K562 (cell line): ENCODE data around the gene OR5AR1. TPM values are rescaled to one million over a fixed set of nuclear protein-coding genes. Genes with fewer than 3 reads are reported as not detected.

Source experiments
- ATAC-seq: fragments of 200-7000 bp; cut with Tn5 transposase; 3 replicates; pipeline ENCODE4 v1.9.1; 2020; ENCODE audit warnings: moderate library complexity
- BruUV-seq: library from RNA; stranded (reverse); fragments of 400-500 nt; replicated peaks from 2 replicates; lab custom pipeline; 2021; lab: Mats Ljungman, UMichigan
- CTCF ChIA-PET: fragments of 300-600 bp; formaldehyde crosslinking; extraction: SDS; loops from one replicate; lab custom pipeline; 2021; ENCODE audit warnings: low intra/inter-chr PET ratio; lab: Yijun Ruan, JAX
- POLR2A ChIA-PET: fragments of 300-600, 350-650 bp; sonication (Branson Sonifier 250); formaldehyde crosslinking; extraction: SDS; loops from one replicate; lab custom pipeline; 2021; ENCODE audit warnings: antibody characterized with exemption, inconsistent platforms; lab: Yijun Ruan, JAX
- DNase-seq, 4 experiments: peaks; one replicate each; pipeline versions ENCODE4 v3.0.0 to v3.0.0-alpha.2; 2011 to 2018; ENCODE audit warnings: low spot score in 3 of 4, mixed read lengths in 3 of 4; ENCODE audit errors: extremely low read depth in 1 of 4
- FAIRE-seq: peaks from 2 replicates; lab custom pipeline; 2011; peaks lifted over from hg19 to GRCh38; lab: Jason Lieb, UNC
- H2AFZ ChIP-seq: 2 replicates; pipeline ENCODE4 v1.6.0; 2011; ENCODE audit warnings: low read depth, low read length, control low read depth, inconsistent platforms
- H3K27ac ChIP-seq: fragments of 200-600 bp; 3 replicates; pipeline ENCODE4 v1.8.0; 2011; ENCODE audit warnings: low read depth, mild to moderate bottlenecking, control low read depth, inconsistent platforms, low read length, moderate library complexity, mixed read lengths; ENCODE audit errors: extremely low read depth
- H3K27me3 ChIP-seq, 2 experiments: fragments of 300-600 bp in 1 of 2; 2 replicates in 1 of 2; 3 replicates in 1 of 2; pipeline versions ENCODE4 v1.6.0 to v1.8.0; 2011; ENCODE audit warnings: inconsistent platforms in 2 of 2, low read length in 2 of 2, mild to moderate bottlenecking in 1 of 2, mixed read lengths in 1 of 2, moderate library complexity in 1 of 2; ENCODE audit not compliant: control insufficient read depth in 2 of 2, insufficient read depth in 2 of 2
- H3K36me3 ChIP-seq: fragments of 300-600 bp; 3 replicates; pipeline ENCODE4 v1.8.0; 2011; ENCODE audit warnings: mild to moderate bottlenecking, low read length, inconsistent platforms; ENCODE audit not compliant: control insufficient read depth, insufficient read depth
- H3K4me1 ChIP-seq, 2 experiments: fragments of 200-600 bp in 1 of 2; replicated peaks in 1 of 2; 2 replicates in 1 of 2; 3 replicates in 1 of 2; pipeline versions ENCODE4 v1.5.1 to v1.8.0; 2011; ENCODE audit warnings: inconsistent platforms in 2 of 2, low read length in 2 of 2, mild to moderate bottlenecking in 1 of 2, mixed read lengths in 1 of 2, moderate library complexity in 1 of 2; ENCODE audit not compliant: control insufficient read depth in 2 of 2, insufficient read depth in 2 of 2
- H3K4me2 ChIP-seq: 2 replicates; pipeline ENCODE4 v1.6.1; 2011; ENCODE audit warnings: low read length, control low read depth, inconsistent platforms, mixed read lengths; ENCODE audit not compliant: insufficient read depth
- H3K4me3 ChIP-seq: fragments of 200-600 bp; sonication (generic), shearing (Covaris generic); 2 replicates; pipeline ENCODE4 v1.5.1; 2016; ENCODE audit warnings: control low read depth, inconsistent platforms
- H3K79me2 ChIP-seq: fragments of 200-600 bp; 3 replicates; pipeline ENCODE4 v1.8.0; 2011; ENCODE audit warnings: low read length, inconsistent platforms; ENCODE audit not compliant: control insufficient read depth, insufficient read depth
- H3K9ac ChIP-seq, 2 experiments: 2 replicates each; pipeline versions ENCODE4 v1.6.0 to v1.6.1; 2011; ENCODE audit warnings: low read depth in 2 of 2, low read length in 2 of 2, control low read depth in 1 of 2, inconsistent platforms in 1 of 2, mild to moderate bottlenecking in 1 of 2, mixed read lengths in 1 of 2; ENCODE audit not compliant: insufficient read depth in 1 of 2
- H3K9me1 ChIP-seq: one replicate; pipeline ENCODE4 v1.6.0; 2011; ENCODE audit warnings: inconsistent platforms, mild to moderate bottlenecking, low read length, moderate library complexity; ENCODE audit not compliant: control insufficient read depth, insufficient read depth
- H3K9me3 ChIP-seq: replicated peaks from 2 replicates; pipeline ENCODE4 v1.5.1; 2011; ENCODE audit warnings: low read depth, low read length, inconsistent platforms; ENCODE audit not compliant: control insufficient read depth, insufficient read depth
- H4K20me1 ChIP-seq: replicated peaks from 2 replicates; pipeline ENCODE4 v1.6.1; 2011; ENCODE audit warnings: low read length, inconsistent platforms, mixed read lengths; ENCODE audit not compliant: control insufficient read depth, insufficient read depth
- BRD9 ChIP-seq: fragments of 450-650 bp; IDR thresholded peaks from 2 replicates; pipeline ENCODE4 v1.6.1; 2018; ENCODE audit warnings: low read depth; ENCODE audit not compliant: partially characterized antibody
- CAMTA2 ChIP-seq: fragments of 250-450 bp; sonication (Bioruptor Pico); conservative IDR thresholded peaks from 2 replicates; pipeline ENCODE4 v1.5.1; 2022
- CBX1 ChIP-seq: sonication (generic); IDR thresholded peaks from 2 replicates; pipeline ENCODE4 v1.6.1; 2016; ENCODE audit warnings: antibody characterized with exemption, low read depth, mild to moderate bottlenecking
- CBX2 ChIP-seq: fragments of 200-600 bp; sonication (generic); IDR thresholded peaks from one replicate; pipeline ENCODE4 v1.6.1; 2012; ENCODE audit warnings: mild to moderate bottlenecking, low read length, inconsistent platforms; ENCODE audit not compliant: insufficient read depth, poor library complexity, severe bottlenecking
- CHD4 ChIP-seq: fragments of 200-600 bp; sonication (generic); IDR thresholded peaks from 3 replicates; pipeline ENCODE4 v1.6.1; 2012; ENCODE audit warnings: low read depth, mild to moderate bottlenecking, mixed read lengths, low read length, inconsistent platforms; ENCODE audit not compliant: insufficient read depth, insufficient replicate concordance, poor library complexity, severe bottlenecking
- DMBX1 ChIP-seq: fragments of 250-450 bp; sonication (Bioruptor Pico); IDR thresholded peaks from 2 replicates; pipeline ENCODE4 v1.8.0; 2022; ENCODE audit warnings: inconsistent platforms, mild to moderate bottlenecking, moderate library complexity, borderline replicate concordance
- FOXJ2 ChIP-seq: fragments of 200-800 bp; sonication (Bioruptor generic); IDR thresholded peaks from 2 replicates; pipeline ENCODE4 v1.6.1; 2016; ENCODE audit warnings: missing genetic modification characterization, missing compliant biosample characterization
- KDM2B ChIP-seq: fragments of 250-450 bp; sonication (Bioruptor Pico); IDR thresholded peaks from 2 replicates; pipeline ENCODE4 v1.8.0; 2021; ENCODE audit warnings: mild to moderate bottlenecking, moderate library complexity
- MED1 ChIP-seq: sonication (generic); formaldehyde crosslinking; IDR thresholded peaks from 2 replicates; pipeline ENCODE4 v1.8.1; 2023; ENCODE audit warnings: missing genetic modification reagents, borderline replicate concordance
- POLR2H ChIP-seq: IDR thresholded peaks from 2 replicates; pipeline ENCODE4 v1.6.1; 2016; ENCODE audit warnings: missing genetic modification characterization, low read depth, mild to moderate bottlenecking, control low read depth, missing compliant biosample characterization, moderate library complexity
- SRSF3 ChIP-seq: fragments of 200-400 bp; formaldehyde crosslinking; IDR thresholded peaks from 2 replicates; pipeline ENCODE4 v1.6.1; 2016; ENCODE audit warnings: mild to moderate bottlenecking, low read length, moderate library complexity; ENCODE audit not compliant: insufficient read depth
- XRCC3 ChIP-seq: fragments of 450-650 bp; IDR thresholded peaks from 2 replicates; pipeline ENCODE4 v1.6.1; 2017; ENCODE audit warnings: mild to moderate bottlenecking, moderate library complexity
- ZNF444 ChIP-seq: fragments of 250-450 bp; sonication (Bioruptor Pico); IDR thresholded peaks from 2 replicates; pipeline ENCODE4 v1.4.0; 2020; ENCODE audit warnings: mild to moderate bottlenecking, moderate library complexity
- WGBS: fragments of 100-300 bp; shearing (Covaris generic); methylation state at CpG from one replicate; pipeline ENCODE4 v1.1.6; 2016; ENCODE audit warnings: low coverage, mixed read lengths; ENCODE audit not compliant: insufficient coverage; ENCODE audit errors: missing lambda C conversion rate; 5-methylcytosine and 5-hydroxymethylcytosine counted together
- in situ Hi-C: fragments of 300-500 bp; cut with MboI; formaldehyde crosslinking; loops from 4 replicates; pipeline ENCODE4 v1.15.0; 2018; ENCODE audit warnings: inconsistent platforms, mixed read lengths
- intact Hi-C: fragments of 100-400 bp; cut with micrococcal nuclease; formaldehyde crosslinking; loops from 2 replicates; pipeline ENCODE4 v1.14.2; 2022
- polyA plus RNA-seq, 8 experiments: library from polyadenylated mRNA; depleted of rRNA in 4 of 8; stranded (reverse) in 5 of 8; unstranded in 3 of 8; fragments of >200 nt; fragmentation: Nextera tagmentation in 2 of 8; fragmentation: Illumina TruSeq in 1 of 8; extraction: Ambion mirVana in 2 of 8; extraction: Trizol in 1 of 8; gene quantifications; 2 replicates each; pipeline versions ENCODE4 v1.2.1 to v1.2.3, GENCODE V29; 2011 to 2014; ENCODE audit warnings: inconsistent platforms in 1 of 8, missing spikeins in 1 of 8
- total RNA-seq, 7 experiments: library from RNA; depleted of rRNA in 6 of 7; stranded (reverse); fragments of >200 nt in 6 of 7; fragmentation: Illumina TruSeq in 2 of 7; extraction: Trizol in 2 of 7; gene quantifications; 2 replicates each; pipeline versions ENCODE4 v1.2.1 to v1.2.3, GENCODE V29; 2011 to 2021; ENCODE audit warnings: low replicate concordance in 1 of 7
- TF ChIP-seq, protein P1 (sequence below): fragments of 450-650 bp; IDR thresholded peaks from 2 replicates; pipeline ENCODE4 v1.6.1; 2016
- TF ChIP-seq, protein P2 (sequence below), 2 experiments: IDR thresholded peaks; 2 replicates each; pipeline ENCODE4 v1.6.1; 2011; ENCODE audit warnings: borderline replicate concordance in 1 of 2, control low read depth in 1 of 2, low read depth in 1 of 2, low read length in 1 of 2, mild to moderate bottlenecking in 1 of 2, mixed read lengths in 1 of 2, moderate library complexity in 1 of 2; ENCODE audit not compliant: insufficient read depth in 1 of 2, insufficient read length in 1 of 2, poor library complexity in 1 of 2, severe bottlenecking in 1 of 2; ENCODE audit errors: extremely low read depth in 1 of 2
- TF ChIP-seq, protein P3 (sequence below): sonication (generic); formaldehyde crosslinking; IDR thresholded peaks from 2 replicates; pipeline ENCODE4 v1.8.0; 2022; ENCODE audit warnings: missing genetic modification reagents, mild to moderate bottlenecking, borderline replicate concordance

OR5AR1 gene
- total and polyA plus RNA-seq, 9 of the 15 experiments (the other 6 are each of a cell fraction or from before 2014, with no cell fraction given), result not detected

GRCh38 chr11:56642339-56642738, 21.1 kb upstream of the OR5AR1 start, which contains the start of gene OR5AP2:
Gene OR5AP2, minus strand, starts transcription at chr11:56642439. Its CDS starts 0 bp downstream, at chr11:56642439.
- H3K27ac ChIP-seq, result no peak within 1 kb of the TSS
- ATAC-seq (no peak), DNase-seq (no peak)
- no peaks in the 10 kb centered on the region for H3K9me3 ChIP-seq
- H4K20me1 ChIP-seq, result no peaks in the 10 kb centered on the region
- no peak within 1 kb of the TSS for H3K9ac ChIP-seq
- BruUV-seq, result no TSS peak
- in situ Hi-C loops, result no loop called here
- H3K79me2 ChIP-seq, result no peaks in the 10 kb centered on the region
- WGBS, result 3% methylated on average over 2 of the region's 2 CpGs
- no peaks in the 10 kb centered on the region for H3K9me1 ChIP-seq
- ChIA-PET POLR2A (no interaction called here), CTCF (no interaction called here)
- intact Hi-C loops, result no loop called here
- no peaks in the 10 kb centered on the region for H3K4me1 ChIP-seq
- no peak within 1 kb of the TSS for H3K4me3 ChIP-seq
- H2AFZ ChIP-seq, result no peak within 1 kb of the TSS
- no peaks in the 10 kb centered on the region for H3K27me3 ChIP-seq
- no peak for TF ChIP-seq CHD4
- no peak for TF ChIP-seq CBX1
- no peak for TF ChIP-seq FOXJ2 (tag)
- TF ChIP-seq, protein P1, sequence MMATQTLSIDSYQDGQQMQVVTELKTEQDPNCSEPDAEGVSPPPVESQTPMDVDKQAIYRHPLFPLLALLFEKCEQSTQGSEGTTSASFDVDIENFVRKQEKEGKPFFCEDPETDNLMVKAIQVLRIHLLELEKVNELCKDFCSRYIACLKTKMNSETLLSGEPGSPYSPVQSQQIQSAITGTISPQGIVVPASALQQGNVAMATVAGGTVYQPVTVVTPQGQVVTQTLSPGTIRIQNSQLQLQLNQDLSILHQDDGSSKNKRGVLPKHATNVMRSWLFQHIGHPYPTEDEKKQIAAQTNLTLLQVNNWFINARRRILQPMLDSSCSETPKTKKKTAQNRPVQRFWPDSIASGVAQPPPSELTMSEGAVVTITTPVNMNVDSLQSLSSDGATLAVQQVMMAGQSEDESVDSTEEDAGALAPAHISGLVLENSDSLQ, result no peak
- TF ChIP-seq MED1 (CRISPR knock-in tag), result no peak
- no peak for TF ChIP-seq CAMTA2 (CRISPR knock-in tag)
- TF ChIP-seq, protein P2, sequence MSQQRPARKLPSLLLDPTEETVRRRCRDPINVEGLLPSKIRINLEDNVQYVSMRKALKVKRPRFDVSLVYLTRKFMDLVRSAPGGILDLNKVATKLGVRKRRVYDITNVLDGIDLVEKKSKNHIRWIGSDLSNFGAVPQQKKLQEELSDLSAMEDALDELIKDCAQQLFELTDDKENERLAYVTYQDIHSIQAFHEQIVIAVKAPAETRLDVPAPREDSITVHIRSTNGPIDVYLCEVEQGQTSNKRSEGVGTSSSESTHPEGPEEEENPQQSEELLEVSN (IDR thresholded peaks at IDR 0.05; ENCODE audit: borderline replicate concordance in 1 of 2, extremely low read depth in 1 of 2, insufficient read depth in 1 of 2, insufficient read length in 1 of 2, low read depth in 1 of 2, low read length in 1 of 2, poor library complexity in 1 of 2, severe bottlenecking in 1 of 2), result no peak
- TF ChIP-seq, protein P3, sequence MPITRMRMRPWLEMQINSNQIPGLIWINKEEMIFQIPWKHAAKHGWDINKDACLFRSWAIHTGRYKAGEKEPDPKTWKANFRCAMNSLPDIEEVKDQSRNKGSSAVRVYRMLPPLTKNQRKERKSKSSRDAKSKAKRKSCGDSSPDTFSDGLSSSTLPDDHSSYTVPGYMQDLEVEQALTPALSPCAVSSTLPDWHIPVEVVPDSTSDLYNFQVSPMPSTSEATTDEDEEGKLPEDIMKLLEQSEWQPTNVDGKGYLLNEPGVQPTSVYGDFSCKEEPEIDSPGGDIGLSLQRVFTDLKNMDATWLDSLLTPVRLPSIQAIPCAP (CRISPR knock-in tag), result no peak
- no peak for TF ChIP-seq XRCC3
- no peak for TF ChIP-seq BRD9
- no peak for TF ChIP-seq ZNF444 (CRISPR knock-in tag)
- no peak for TF ChIP-seq POLR2H
- TF ChIP-seq CBX2, result no peak
- TF ChIP-seq KDM2B (CRISPR knock-in tag), result no peak
- no peak for TF ChIP-seq DMBX1 (CRISPR knock-in tag)
- TF ChIP-seq SRSF3, result no peak
- TF ChIP-seq, all 486 proteins: peak for 0
- no peak within 1 kb of the TSS for H3K4me2 ChIP-seq
- H3K36me3 ChIP-seq, result no peaks in the 10 kb centered on the region
- FAIRE-seq, result no peak
